ENCODE data around the gene KLK3.

DNA sequence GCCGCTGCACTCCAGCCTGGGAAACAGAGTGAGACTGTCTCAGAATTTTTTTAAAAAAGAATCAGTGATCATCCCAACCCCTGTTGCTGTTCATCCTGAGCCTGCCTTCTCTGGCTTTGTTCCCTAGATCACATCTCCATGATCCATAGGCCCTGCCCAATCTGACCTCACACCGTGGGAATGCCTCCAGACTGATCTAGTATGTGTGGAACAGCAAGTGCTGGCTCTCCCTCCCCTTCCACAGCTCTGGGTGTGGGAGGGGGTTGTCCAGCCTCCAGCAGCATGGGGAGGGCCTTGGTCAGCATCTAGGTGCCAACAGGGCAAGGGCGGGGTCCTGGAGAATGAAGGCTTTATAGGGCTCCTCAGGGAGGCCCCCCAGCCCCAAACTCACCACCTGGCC is 18.3 kb downstream of the KLK3 start, which contains the start of gene KLK2:
- TF ChIP-seq SUZ12 (IDR thresholded peaks at IDR 0.05; ENCODE audit: extremely low read depth, insufficient read depth, insufficient read length) (no peak), ZNF274 (IDR thresholded peaks at IDR 0.05; ENCODE audit: low read depth, low read length) (no peak), YY1 (IDR thresholded peaks at IDR 0.05; ENCODE audit: insufficient read depth, insufficient read length) (no peak)

All from NT2/D1 (cell line).